Measurements from ENCODE around the gene MLIP. TPM values are rescaled to one million over a fixed set of nuclear protein-coding genes. Genes with fewer than 3 reads are reported as not detected.

Gene MLIP
- total RNA-seq (ENCODE audit: low replicate concordance) = not detected in 2 replicates

GRCh38 chr6:54111341-54112045, at the start of gene MLIP:
MLIP (plus strand) TSS chr6:54111443; CDS start chr6:54111480, 37 bp downstream.

GRCh38 chr6:54308289-54308985, 197.2 kb downstream of the MLIP start, which contains the start of gene TINAG:
TINAG (plus strand) TSS chr6:54308441; CDS start chr6:54308551, 110 bp downstream.

Other genes with a start within 250 kb of the MLIP start
- not detected in 2 replicates for gene TINAG, start 197.0 kb downstream of the MLIP start, total RNA-seq (ENCODE audit: low replicate concordance)